ENCODE results near the gene TAS2R3. TPM values are rescaled to one million over a fixed set of nuclear protein-coding genes. Genes with fewer than 3 reads are reported as not detected.
"Not testable (repeated sequence)": the region's sequence is repeated elsewhere in the genome, so short reads cannot be mapped to it uniquely, and the experiment has no call there.

Gene TAS2R3
- total RNA-seq, 6 experiments from 2014 or later: 0.17 to 0.26 TPM; not detected in 4

DNA sequence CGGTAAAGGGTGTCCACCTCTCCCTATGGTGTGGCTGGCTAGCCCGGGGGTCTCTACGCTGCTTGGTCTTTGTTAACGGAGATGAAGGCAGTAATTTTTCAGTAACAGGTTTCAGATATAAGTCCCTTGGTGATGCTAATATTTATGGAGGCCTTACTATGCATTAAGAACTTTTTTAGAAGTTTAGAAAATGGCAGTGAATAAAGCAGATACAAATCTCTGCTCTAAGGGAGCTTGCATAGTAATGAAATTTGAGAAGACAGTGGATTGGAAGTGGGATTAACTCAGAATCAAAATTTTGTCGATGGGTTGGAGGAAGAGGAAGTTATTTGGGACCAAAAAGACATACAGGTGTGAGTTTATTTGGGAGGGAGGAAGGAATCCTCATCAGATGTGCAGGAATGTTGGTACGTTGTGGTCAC lies 25.3 kb upstream of the TAS2R3 start:
- Mint-ChIP-seq H3K27me3 (ENCODE audit: insufficient read depth) (no peaks in the 10 kb centered on the region), H3K27ac (peak overlapping the region; percentile 97), H3K36me3 (ENCODE audit: low read depth) (peaks cover 28% of the 10 kb centered on the region), H3K4me3 (peak overlapping the region; percentile 99), H3K9me3 (no peaks in the 10 kb centered on the region), H3K4me1 (ENCODE audit: low read depth) (peaks cover 32% of the 10 kb centered on the region)
- TF ChIP-seq CTCF (IDR thresholded peaks at IDR 0.05): no peak; the same call in 1 of the 2 replicates
- DNase-seq: no peak

GRCh38 chr7:141739250-141739649 lies 24.6 kb upstream of the TAS2R3 start:
- no peak for DNase-seq
- Mint-ChIP-seq H3K9me3 (no peaks in the 10 kb centered on the region), H3K4me3 (peak overlapping the region; percentile 99), H3K4me1 (ENCODE audit: low read depth) (peaks cover 32% of the 10 kb centered on the region), H3K36me3 (ENCODE audit: low read depth) (peaks cover 34% of the 10 kb centered on the region), H3K27me3 (ENCODE audit: insufficient read depth) (no peaks in the 10 kb centered on the region), H3K27ac (peak overlapping the region; percentile 42; the same call in 1 of the 2 replicates)
- TF ChIP-seq CTCF (IDR thresholded peaks at IDR 0.05): no peak

DNA sequence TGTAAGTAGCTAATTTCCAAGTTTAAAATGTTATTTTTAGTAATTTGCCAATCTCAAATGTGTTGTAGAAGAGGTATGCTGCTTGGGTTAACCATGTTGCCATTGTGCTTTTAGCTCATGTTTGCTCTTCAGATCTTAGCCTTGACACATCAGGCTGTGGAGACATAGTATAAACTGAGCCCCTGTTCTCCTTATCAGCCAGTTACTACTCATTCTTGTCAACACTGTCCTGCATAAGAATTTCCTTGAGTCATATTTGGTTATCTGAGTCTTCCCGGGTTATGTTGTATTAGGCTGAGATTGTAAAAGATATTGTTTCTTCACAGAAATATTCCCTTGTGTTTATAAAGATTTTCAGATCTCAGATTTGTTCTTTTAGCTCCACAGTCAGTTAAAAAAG lies 21.7 kb upstream of the TAS2R3 start:
- no peak overlapping the region for H3K4me3 Mint-ChIP-seq
- peaks cover 40% of the 10 kb centered on the region for H3K36me3 Mint-ChIP-seq (ENCODE audit: low read depth)
- DNase-seq: no peak
- no peak for TF ChIP-seq CTCF (IDR thresholded peaks at IDR 0.05)
- H3K4me1 Mint-ChIP-seq (ENCODE audit: low read depth): peaks cover 28% of the 10 kb centered on the region
- no peaks in the 10 kb centered on the region for H3K27me3 Mint-ChIP-seq (ENCODE audit: insufficient read depth)
- H3K27ac Mint-ChIP-seq: no peak overlapping the region
- no peaks in the 10 kb centered on the region for H3K9me3 Mint-ChIP-seq

DNA sequence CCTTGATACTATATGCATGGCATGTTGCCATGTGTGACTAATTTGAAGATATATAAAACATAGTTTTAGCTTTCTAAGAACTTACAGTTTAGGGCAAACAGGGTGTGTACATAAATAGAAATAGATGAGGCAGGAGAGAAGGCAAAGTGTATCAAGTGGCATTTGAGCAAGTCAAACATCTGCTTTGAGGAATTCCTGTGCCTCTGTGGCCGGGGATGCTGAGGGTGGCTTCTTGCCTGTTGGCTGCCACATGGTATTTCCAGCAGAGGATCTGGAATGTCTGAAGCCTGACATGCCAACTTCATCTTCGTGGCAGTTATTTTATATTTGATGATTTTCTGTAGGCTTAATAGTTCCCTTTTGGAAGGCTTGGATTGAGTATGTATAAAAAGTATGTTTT lies 19.8 kb upstream of the TAS2R3 start:
- peaks cover 15% of the 10 kb centered on the region for H3K4me1 Mint-ChIP-seq (ENCODE audit: low read depth)
- no peak for DNase-seq
- H3K4me3 Mint-ChIP-seq: no peak overlapping the region
- no peaks in the 10 kb centered on the region for H3K9me3 Mint-ChIP-seq
- TF ChIP-seq CTCF (IDR thresholded peaks at IDR 0.05): no peak
- no peaks in the 10 kb centered on the region for H3K27me3 Mint-ChIP-seq (ENCODE audit: insufficient read depth)
- peaks cover 45% of the 10 kb centered on the region for H3K36me3 Mint-ChIP-seq (ENCODE audit: low read depth)
- no peak overlapping the region for H3K27ac Mint-ChIP-seq

GRCh38 chr7:141748396-141748795 lies 15.5 kb upstream of the TAS2R3 start:
- Mint-ChIP-seq H3K4me3 (no peak overlapping the region), H3K9me3 (peaks cover 36% of the 10 kb centered on the region), H3K27me3 (ENCODE audit: insufficient read depth) (no peaks in the 10 kb centered on the region), H3K4me1 (ENCODE audit: low read depth) (no peaks in the 10 kb centered on the region), H3K27ac (no peak overlapping the region), H3K36me3 (ENCODE audit: low read depth) (peaks cover 65% of the 10 kb centered on the region)
- DNase-seq: no peak
- TF ChIP-seq CTCF (IDR thresholded peaks at IDR 0.05): no peak

- H3K4me1 Mint-ChIP-seq (ENCODE audit: low read depth); H3K4me3 Mint-ChIP-seq; H3K27me3 Mint-ChIP-seq (ENCODE audit: insufficient read depth); H3K27ac Mint-ChIP-seq; DNase-seq: not testable (repeated sequence)
- H3K36me3 Mint-ChIP-seq (ENCODE audit: low read depth): peaks cover 64% of the 10 kb centered on the region
- H3K9me3 Mint-ChIP-seq: peaks cover 37% of the 10 kb centered on the region
Measured at GRCh38 chr7:141751904-141752303, 12.0 kb upstream of the TAS2R3 start.
